ENCODE results near the gene SLC35B1. TPM values are rescaled to one million over a fixed set of nuclear protein-coding genes. Genes with fewer than 3 reads are reported as not detected.

SLC35B1 gene, protein sequence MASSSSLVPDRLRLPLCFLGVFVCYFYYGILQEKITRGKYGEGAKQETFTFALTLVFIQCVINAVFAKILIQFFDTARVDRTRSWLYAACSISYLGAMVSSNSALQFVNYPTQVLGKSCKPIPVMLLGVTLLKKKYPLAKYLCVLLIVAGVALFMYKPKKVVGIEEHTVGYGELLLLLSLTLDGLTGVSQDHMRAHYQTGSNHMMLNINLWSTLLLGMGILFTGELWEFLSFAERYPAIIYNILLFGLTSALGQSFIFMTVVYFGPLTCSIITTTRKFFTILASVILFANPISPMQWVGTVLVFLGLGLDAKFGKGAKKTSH
- polyA plus RNA-seq, result 10 to 100 TPM; 40.5 to 69.0 (median 53.3) TPM

DNA sequence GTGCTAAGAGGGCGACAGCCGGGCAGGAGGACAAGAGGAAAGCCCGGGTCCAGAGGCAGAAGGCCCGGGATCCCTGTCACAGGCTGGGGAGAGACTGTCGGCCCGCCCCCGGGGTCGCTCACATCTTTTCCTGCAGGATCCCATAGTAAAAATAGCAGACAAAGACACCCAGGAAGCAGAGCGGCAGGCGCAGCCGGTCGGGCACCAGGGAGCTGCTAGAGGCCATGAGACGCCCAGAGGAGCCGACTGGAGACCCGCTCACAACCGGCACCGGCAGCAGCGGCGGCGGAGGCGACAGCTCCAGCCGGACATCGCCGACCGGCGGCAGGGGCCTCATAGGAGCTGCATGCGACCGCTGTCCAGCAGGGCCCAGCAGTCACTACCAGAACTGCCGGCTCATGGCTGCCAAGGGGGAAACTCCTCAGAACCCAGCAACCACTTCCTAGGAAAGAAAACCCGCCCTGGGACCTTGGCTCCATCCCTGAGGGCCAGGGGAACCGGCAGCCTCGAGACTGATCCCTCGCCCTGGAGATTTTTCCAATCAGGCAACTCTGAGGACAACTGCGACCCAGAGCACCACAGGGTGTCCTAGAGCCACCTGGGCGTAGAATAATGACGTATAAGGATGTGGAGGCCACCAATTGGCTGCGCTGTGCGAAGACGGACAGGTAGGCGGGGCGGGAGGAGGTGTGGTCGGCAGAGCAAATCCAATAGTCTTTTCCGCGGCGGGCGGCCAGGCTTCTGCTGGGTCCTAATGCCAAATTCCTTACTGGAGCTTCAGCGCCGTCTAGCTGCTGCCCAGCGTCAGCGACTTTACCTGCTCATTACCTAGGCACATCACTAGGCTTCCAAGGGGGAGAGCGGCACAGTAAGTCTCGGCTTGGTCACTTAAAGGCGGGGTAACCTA lies at the start of gene SLC35B1:
Gene SLC35B1, minus strand, starts transcription at position 357 of the 907 bp plus-strand sequence. Its CDS starts 131 bp downstream, at position 226.
- peak within 1 kb of the TSS; percentile 94 to 99 (median 98) for H3K27ac Mint-ChIP-seq
- H3K27me3 Mint-ChIP-seq (ENCODE audit: low read depth in 3 of 3), result peaks cover 7 to 9% (median 8%) of the 10 kb centered on the region in 3 donors
- H3K4me3 Mint-ChIP-seq, result peak within 1 kb of the TSS; percentile 90 to 97 (median 95)
- H3K4me1 Mint-ChIP-seq, result peaks cover 54 to 75% of the 10 kb centered on the region in 2 donors
- DNase-seq, result peak; percentile 98
- H3K36me3 Mint-ChIP-seq, result peaks cover 13 to 36% (median 19%) of the 10 kb centered on the region in 3 donors
- H3K9me3 Mint-ChIP-seq, result no peaks in the 10 kb centered on the region

DNA sequence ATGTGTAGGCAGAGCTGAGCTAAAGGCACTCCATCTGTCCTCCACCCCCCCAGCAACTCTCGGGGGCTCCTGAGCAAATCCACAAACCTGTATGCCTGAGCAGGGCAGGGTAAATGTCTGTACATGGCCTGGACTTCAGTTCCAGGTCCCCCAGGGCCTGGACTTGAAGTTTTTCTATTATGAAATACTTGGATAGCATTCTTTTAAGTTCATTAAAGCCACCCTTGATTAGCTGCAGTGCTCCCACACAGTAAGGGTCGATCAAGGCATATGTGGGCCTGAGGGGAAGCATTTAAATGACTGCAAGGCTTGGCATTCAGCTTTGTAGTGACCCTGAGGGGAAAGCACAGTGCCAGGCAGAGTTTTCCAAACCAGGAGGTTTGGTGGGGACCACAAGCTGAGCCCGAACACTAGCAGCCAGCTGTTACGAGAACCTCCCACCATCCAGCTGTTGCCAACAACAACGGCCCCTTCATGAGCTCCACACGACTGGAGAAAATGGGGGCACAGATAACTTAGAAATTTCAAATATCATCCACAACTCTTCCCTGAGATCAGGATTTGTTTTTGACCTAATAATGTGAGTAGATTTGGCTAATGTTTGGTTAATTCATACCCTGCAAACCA lies 49.5 kb upstream of the SLC35B1 start:
- Mint-ChIP-seq H3K27me3 (ENCODE audit: low read depth in 3 of 3) (peaks cover 0 to 11% (median 2%) of the 10 kb centered on the region in 3 donors), H3K9me3 (no peaks in the 10 kb centered on the region), H3K4me1 (peaks cover 95% of the 10 kb centered on the region in 2 donors), H3K4me3 (peak overlapping the region; percentile 45 to 56 (median 46)), H3K36me3 (peaks cover 0 to 10% (median 5%) of the 10 kb centered on the region in 3 donors), H3K27ac (peak overlapping the region; percentile 77 to 95 (median 92))
- DNase-seq, result no peak

DNA sequence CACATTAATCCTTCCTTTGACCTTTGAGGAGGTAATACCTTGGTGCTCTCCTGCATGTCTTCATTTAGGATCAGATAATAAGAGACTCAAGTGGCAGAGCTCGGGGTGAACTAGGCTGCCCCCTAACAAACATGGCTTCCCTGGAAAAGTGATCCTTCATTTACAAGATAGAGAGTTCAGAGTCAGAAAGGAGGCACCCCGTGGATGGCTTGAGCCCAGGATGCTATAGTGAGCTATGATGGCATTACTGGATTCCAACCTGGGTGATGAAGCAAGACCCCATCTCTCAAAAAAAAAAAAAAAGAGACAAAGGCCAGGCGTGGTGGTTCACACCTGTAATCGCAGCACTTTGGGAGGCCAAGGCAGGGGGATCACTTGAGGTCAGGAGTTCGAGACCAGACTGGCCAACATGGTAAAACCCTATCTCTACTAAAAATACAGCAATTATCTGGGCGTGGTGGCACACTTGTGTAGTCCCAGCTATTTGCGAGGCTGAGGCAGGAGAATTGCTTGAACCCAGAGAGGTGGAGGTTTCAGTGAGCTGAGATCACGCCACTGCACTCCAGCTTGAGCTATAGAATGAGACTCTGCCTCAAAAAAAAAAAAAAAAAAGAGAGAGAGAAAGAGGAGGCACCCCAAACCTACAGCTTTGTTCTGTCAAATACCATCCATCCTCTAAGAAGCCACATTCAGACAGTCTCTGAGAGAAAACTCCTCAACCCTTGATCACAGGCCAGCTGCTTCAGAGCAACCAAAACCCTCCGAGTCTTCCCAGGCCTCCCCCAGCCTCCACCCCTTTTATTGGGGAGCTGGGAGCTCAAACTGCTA lies 48.8 kb upstream of the SLC35B1 start:
- H3K27ac Mint-ChIP-seq, result peak overlapping the region; percentile 77 to 95 (median 92)
- H3K27me3 Mint-ChIP-seq (ENCODE audit: low read depth in 3 of 3), result peaks cover 0 to 8% (median 0%) of the 10 kb centered on the region in 3 donors
- peak overlapping the region; percentile 45 to 67 (median 64) for H3K4me3 Mint-ChIP-seq
- H3K36me3 Mint-ChIP-seq, result peaks cover 0 to 10% (median 5%) of the 10 kb centered on the region in 3 donors
- DNase-seq, result no peak
- H3K4me1 Mint-ChIP-seq, result peaks cover 92 to 93% of the 10 kb centered on the region in 2 donors
- no peaks in the 10 kb centered on the region for H3K9me3 Mint-ChIP-seq

DNA sequence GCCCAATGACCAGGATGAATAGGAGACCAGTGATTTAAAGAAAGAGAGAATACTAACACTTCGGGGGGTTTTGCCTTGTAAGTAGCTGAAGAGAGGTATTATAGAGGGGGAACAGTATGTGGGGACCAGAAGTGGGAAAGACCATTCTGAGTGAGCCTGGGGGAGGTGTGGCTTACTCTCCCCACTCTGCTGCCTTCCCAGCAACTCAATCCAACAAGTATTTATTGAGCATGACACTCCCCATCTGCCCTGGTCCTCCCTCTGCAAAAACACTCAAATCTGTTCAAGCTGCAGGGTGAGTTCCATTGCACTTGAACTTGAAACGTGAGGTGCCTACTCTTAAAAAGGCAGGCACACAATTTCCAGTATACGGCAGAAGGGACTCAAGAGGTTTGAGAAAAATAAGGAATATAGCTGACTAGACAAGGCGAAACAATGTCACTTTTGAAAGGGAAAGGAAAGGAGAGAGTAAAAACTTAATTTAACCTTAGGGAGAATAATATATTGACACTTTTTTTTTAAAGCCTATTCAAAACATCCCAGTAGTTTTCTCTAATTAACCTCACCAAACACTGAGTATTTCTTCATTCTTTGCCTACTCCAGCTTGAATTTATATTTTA lies 48.0 kb upstream of the SLC35B1 start:
- peaks cover 0 to 8% (median 0%) of the 10 kb centered on the region in 3 donors for H3K27me3 Mint-ChIP-seq (ENCODE audit: low read depth in 3 of 3)
- H3K27ac Mint-ChIP-seq, result peak overlapping the region; percentile 77 to 95 (median 92)
- H3K9me3 Mint-ChIP-seq, result no peaks in the 10 kb centered on the region
- H3K36me3 Mint-ChIP-seq, result peaks cover 0 to 10% (median 5%) of the 10 kb centered on the region in 3 donors
- H3K4me1 Mint-ChIP-seq, result peaks cover 86 to 88% of the 10 kb centered on the region in 2 donors
- no peak for DNase-seq
- peak overlapping the region; percentile 48 to 67 (median 64) for H3K4me3 Mint-ChIP-seq

DNA sequence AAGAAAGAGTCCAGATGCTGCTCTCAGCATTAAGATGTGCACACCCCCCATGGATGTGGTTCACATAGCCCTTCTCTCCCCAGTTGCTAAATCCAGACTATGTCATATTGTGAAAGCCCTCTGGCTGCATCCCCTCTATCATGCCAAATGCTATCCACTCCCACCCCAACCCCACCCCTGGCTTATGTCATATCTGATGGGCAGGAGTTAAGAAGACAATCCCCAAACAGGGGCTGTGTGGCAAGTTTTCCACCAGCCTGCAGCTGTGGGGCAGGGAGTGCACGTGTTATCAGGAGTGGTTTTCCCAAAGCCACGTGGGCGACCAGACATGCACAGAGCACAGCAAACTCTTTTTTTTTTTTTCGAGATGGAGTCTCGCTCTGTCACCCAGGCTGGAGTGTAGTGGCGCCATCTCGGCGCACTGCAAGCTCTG lies 46.2 kb upstream of the SLC35B1 start:
- peaks cover 86 to 88% of the 10 kb centered on the region in 2 donors for H3K4me1 Mint-ChIP-seq
- H3K4me3 Mint-ChIP-seq, result peak overlapping the region; percentile 52 to 65 (median 60)
- peak overlapping the region; percentile 77 to 91 (median 86) for H3K27ac Mint-ChIP-seq

DNA sequence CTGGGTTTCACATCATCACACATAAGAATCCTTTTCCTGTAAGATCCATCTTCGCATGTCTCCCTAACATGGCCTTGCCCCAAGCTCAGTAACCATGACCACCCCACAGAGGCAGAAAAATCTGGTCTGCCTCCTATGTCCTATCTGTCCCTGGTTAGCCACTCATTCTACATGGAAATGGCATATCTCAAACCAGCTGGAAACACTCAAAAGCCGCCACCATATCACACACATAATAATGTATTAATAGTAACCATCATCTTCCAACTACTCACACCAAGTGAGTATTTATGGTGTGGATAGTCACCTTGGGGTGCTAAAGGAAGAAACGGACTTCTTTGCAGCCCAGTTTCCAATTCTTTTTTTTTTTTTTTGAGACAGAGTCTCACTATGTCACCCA lies 44.7 kb upstream of the SLC35B1 start:
- Mint-ChIP-seq H3K4me1 (peaks cover 90 to 91% of the 10 kb centered on the region in 2 donors), H3K9me3 (no peaks in the 10 kb centered on the region), H3K27ac (peak overlapping the region; percentile 77 to 93 (median 88)), H3K36me3 (peaks cover 0 to 8% (median 3%) of the 10 kb centered on the region in 3 donors), H3K27me3 (ENCODE audit: low read depth in 3 of 3) (peaks cover 0 to 9% (median 0%) of the 10 kb centered on the region in 3 donors), H3K4me3 (peak overlapping the region; percentile 10 to 54 (median 51))
- no peak for DNase-seq

More for the DNA sequence above, 46.2 kb upstream of the SLC35B1 start:
- Mint-ChIP-seq H3K27me3 (ENCODE audit: low read depth in 3 of 3) (peaks cover 0 to 9% (median 0%) of the 10 kb centered on the region in 3 donors), H3K9me3 (no peaks in the 10 kb centered on the region), H3K36me3 (peaks cover 0 to 10% (median 5%) of the 10 kb centered on the region in 3 donors)
- DNase-seq, result no peak

DNA sequence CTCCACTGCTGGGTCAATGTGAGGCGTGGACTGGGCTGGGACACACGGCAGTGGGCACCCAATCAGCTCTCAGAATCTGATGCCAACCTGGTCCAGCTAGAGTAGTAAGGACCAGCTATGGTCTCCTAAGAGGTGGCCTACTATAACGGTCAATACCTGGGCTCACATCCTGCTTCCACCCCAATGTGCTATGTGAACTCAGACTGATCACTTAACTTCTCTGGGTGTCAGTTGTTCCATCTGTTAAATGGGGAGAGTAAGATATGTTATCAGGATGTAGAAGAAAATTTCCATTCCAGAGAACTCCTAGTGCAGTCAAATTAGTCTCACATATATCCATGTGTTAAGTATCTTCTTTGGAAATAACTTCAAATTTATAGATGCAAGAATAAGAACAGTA lies 42.0 kb upstream of the SLC35B1 start:
- H3K36me3 Mint-ChIP-seq, result no peaks in the 10 kb centered on the region
- H3K27ac Mint-ChIP-seq, result peak overlapping the region; percentile 86 to 99 (median 96)
- H3K4me3 Mint-ChIP-seq, result peak overlapping the region; percentile 2 to 80 (median 57)
- H3K4me1 Mint-ChIP-seq, result peaks cover 90 to 91% of the 10 kb centered on the region in 2 donors
- H3K9me3 Mint-ChIP-seq, result no peaks in the 10 kb centered on the region
- DNase-seq, result no peak
- peaks cover 0 to 7% (median 1%) of the 10 kb centered on the region in 3 donors for H3K27me3 Mint-ChIP-seq (ENCODE audit: low read depth in 3 of 3)

DNA sequence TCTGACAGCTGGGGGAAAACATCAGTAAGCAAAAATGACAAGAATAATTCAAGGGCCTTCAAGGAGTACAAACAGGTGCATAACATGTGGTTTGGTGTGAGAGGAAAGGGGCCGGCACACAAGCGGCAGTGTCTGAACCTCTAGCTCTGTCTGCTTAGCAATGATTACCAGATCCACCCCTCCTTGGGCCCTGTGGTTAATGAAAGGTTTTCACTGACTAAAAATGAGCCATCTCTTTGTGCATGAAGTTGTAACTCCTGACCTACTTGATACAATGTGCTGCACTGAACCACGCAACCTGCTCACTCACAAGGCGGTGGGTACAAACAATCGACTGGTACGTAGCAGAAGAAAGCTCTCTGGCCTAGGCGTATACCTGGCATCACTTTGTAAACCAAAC lies 41.0 kb upstream of the SLC35B1 start:
- Mint-ChIP-seq H3K36me3 (no peaks in the 10 kb centered on the region), H3K4me1 (peaks cover 89 to 92% of the 10 kb centered on the region in 2 donors), H3K27me3 (ENCODE audit: low read depth in 3 of 3) (peaks cover 0 to 7% (median 1%) of the 10 kb centered on the region in 3 donors), H3K4me3 (peak overlapping the region; percentile 72 to 80 (median 74)), H3K9me3 (no peaks in the 10 kb centered on the region), H3K27ac (peak overlapping the region; percentile 91 to 99 (median 96))
- DNase-seq, result peak; percentile 72 to 82 (median 78)

DNA sequence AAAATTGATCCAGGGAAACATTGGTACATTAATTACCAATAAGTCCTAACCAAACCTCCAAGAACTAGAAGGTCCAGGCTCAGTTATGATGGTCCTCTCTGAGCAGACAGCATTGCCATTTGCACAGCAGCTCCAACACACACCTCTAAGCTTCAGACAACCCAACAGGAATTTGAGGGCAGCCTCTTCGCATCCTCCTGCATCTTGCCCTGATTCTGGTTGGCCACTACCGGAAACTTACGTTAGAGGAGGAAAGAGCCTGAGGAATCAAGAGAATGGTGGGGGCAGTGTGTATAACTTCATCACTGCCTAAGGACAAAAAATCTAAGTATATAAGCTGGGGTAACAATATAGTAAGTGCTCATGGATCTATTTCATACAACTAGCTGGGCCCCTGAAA lies 40.5 kb upstream of the SLC35B1 start:
- Mint-ChIP-seq H3K27me3 (ENCODE audit: low read depth in 3 of 3) (peaks cover 0 to 7% (median 1%) of the 10 kb centered on the region in 3 donors), H3K9me3 (no peaks in the 10 kb centered on the region), H3K36me3 (no peaks in the 10 kb centered on the region), H3K27ac (peak overlapping the region; percentile 91 to 99 (median 96)), H3K4me1 (peaks cover 87 to 88% of the 10 kb centered on the region in 2 donors), H3K4me3 (peak overlapping the region; percentile 72 to 80 (median 74))
- peak; percentile 30 to 47 (median 40) for DNase-seq

DNA sequence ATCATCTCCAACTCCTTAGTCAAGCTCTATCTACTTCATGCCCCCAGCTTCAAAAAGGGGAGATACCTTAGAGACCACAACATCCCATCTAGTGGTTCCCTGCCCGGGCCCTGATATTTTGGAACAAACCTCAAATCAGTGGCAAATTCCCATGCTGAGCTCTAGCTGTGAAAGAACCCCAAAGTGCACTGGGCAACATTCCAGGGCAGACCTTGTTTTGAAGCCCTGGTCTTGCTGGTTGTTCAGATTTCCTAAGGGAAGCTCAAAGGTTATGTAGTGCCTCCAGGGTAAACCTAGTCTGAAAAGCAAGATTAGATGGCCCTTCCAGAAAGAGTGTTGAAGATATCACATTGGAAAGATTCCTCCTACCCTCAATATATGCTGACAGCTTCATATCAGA lies 39.9 kb upstream of the SLC35B1 start:
- H3K4me1 Mint-ChIP-seq, result peaks cover 87 to 88% of the 10 kb centered on the region in 2 donors
- DNase-seq, result no peak
- H3K9me3 Mint-ChIP-seq, result no peaks in the 10 kb centered on the region
- no peaks in the 10 kb centered on the region for H3K36me3 Mint-ChIP-seq
- H3K4me3 Mint-ChIP-seq, result peak overlapping the region; percentile 72 to 82 (median 76)
- H3K27me3 Mint-ChIP-seq (ENCODE audit: low read depth in 3 of 3), result peaks cover 0 to 7% (median 1%) of the 10 kb centered on the region in 3 donors
- H3K27ac Mint-ChIP-seq, result peak overlapping the region; percentile 91 to 99 (median 96)

DNA sequence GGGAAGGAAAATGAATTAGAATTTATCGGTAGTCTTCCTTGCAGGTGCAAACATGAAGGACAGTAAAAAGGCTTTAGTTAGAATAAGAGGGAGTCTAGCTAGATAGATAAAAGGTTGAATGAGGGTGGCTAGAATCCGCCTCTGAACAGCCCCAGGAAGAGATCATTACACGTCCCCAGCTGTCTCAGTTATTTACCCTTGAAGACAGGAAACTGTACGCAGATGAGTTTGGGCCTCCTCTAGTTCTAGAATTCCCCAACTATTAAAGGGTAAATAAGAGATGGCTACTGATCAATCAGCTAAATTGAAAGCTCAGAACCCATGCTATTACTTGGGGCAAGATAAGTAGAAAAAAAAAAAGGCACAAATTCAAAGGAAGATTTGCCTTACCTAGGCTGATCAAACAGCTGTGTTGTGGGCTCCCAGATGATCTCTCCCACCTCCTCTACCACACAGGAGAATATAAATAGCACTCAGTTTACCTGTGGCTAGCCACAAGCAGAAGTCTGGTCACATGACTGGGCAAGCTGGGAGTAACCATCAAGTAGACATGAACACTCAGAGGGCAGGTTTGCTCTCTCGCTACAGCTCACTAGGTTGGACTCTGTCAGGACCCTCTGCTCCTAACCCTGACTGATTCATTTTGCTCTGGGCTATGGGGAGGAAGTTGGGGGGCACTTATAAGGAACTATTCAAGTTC lies 39.2 kb upstream of the SLC35B1 start:
- peaks cover 0 to 4% (median 1%) of the 10 kb centered on the region in 3 donors for H3K27me3 Mint-ChIP-seq (ENCODE audit: low read depth in 3 of 3)
- peaks cover 0 to 4% (median 0%) of the 10 kb centered on the region in 3 donors for H3K36me3 Mint-ChIP-seq

More for the DNA sequence above, 39.2 kb upstream of the SLC35B1 start:
- Mint-ChIP-seq H3K27ac (peak overlapping the region; percentile 91 to 99 (median 96)), H3K4me1 (peaks cover 87 to 88% of the 10 kb centered on the region in 2 donors), H3K9me3 (no peaks in the 10 kb centered on the region), H3K4me3 (peak overlapping the region; percentile 72 to 82 (median 76))
- peak; percentile 36 to 44 (median 41) for DNase-seq
